C4-2B (cell line): ENCODE measurements around the gene NHS.

Source experiments
- CTCF ChIP-seq: fragments of 450-650 bp; conservative IDR thresholded peaks from 2 replicates; pipeline ENCODE4 v1.5.1; 2017; ENCODE audit warnings: mild to moderate bottlenecking
- ZFX ChIP-seq: fragments of 450-650 bp; IDR thresholded peaks from 2 replicates; pipeline ENCODE4 v1.6.1; 2017

DNA sequence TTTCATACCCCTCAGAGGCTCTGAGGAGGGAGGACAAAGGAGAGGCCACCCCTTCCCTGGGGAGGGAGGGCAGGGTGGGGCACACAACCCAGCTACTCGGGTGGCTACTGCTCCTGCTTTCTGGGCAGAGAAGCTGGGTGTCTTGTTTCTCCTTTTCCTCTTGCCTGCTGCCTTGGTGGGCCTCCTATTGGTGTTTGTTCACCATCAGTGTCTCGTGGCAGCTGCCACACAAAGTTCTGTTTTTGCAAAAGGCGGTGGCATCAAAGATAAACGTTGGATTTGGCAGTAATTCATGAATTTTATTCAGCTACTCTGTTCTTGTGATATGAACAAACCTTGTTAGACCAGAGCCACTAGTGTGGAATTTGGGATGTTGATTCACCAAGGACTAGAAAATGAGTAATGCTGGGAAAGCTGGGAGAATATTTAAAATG, 209.3 kb downstream of the NHS start:
- TF ChIP-seq CTCF = no peak
- TF ChIP-seq ZFX = no peak
